ENCODE data around the gene CAV1.

CAV1 gene

DNA sequence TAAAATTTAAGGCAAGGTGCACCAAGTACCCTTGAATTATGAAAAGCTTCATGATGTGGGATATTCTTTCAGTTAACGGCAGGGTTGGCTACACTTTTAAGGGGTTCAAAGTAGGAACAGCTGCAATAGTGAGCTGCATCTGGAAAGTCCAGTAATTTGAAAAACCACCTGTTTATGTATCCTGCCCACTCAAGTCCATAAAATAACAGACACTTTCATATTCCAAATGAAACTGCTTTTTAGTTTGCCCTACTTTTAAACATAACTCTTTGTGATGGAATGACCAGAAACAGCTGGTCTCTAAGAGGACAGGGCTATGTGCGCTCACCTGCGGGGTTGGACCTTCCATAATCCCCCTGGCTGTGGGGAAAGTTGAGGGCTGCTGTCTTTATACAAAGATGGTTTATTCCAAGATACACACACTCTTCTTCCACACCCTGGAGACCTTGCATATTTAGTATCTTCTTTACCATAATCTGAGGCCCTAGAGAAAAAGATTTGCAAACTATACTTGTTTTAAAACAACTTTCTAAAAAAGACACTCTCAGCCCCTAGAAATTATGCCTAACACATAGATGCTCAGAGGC lies 7.4 kb downstream of the CAV1 start:
- DNase-seq, result no peak

DNA sequence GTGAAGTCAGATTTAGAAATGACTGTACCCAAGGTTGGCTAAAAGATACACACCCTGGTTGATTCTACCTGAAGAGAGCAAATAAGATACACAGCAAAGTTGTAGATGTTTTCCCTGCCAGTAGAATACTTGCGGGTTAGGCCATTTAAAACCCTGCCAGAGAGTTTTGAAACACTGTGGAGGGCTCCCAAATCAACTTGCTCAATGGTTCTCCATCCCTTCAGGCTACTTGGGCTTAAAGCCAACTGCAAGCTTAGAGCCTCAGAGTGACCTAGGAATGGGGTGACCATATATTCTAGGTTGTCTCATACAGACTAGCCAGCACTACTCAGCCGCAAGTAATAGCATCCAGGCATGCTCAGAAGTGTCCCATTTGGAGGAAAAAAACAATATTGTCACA lies 10.0 kb downstream of the CAV1 start:
- no peak for DNase-seq

DNA sequence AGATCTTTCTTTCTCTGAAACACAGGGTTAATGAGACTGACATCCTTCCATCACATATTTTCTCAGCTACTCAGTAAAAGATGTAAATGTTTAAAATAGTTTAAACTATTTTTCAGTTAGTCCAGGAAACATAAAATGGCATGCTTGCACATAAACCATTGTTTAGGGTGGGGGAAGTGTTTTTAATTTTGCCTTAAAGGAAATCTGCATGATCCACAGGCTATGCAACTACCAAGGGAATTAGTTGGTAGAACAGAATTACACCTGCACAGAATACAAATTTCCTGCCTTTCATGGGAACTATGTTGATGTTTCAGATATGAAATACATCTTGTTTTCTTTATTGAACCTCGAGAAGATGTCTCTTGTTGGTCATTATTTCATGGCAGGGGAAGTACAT lies 10.6 kb downstream of the CAV1 start:
- no peak for DNase-seq

DNA sequence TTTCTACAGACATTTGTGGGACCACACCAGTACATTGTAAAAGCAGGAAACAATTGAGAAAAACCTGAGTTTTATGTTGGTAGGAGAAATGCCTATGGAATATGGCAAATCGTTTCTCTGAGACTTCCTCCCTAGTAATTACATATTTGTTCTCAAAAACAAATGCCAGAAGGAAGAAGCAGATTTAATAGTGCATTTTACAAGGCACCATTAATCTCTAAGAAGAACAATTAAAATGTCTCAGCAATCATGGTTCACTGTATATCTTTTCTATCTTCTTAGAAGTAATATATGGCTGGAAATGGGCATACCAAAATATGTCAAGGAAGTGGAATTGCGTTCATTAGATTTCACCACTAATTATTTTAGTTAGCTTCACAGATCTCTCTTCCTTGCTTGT lies 13.3 kb downstream of the CAV1 start:
- no peak for DNase-seq

DNA sequence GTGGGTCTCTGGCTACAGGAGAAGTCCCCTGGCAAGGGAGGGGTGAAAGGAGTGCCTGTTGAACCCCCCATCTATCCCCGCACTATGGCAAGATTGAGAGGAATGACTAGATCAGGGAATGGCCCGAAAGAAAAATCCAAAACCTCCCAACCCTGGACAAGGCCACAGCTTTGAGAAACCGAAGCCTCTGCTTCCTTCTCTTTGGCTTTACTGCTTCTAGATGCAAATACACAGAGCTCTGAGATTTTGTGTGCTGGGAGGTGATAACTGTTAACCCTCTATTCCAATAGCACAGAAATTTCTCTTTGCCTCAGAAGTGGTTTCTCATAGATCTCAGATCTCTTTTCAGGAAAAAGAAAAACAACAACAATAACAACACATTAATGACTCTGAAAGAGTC lies 15.0 kb downstream of the CAV1 start:
- DNase-seq, result no peak

DNA sequence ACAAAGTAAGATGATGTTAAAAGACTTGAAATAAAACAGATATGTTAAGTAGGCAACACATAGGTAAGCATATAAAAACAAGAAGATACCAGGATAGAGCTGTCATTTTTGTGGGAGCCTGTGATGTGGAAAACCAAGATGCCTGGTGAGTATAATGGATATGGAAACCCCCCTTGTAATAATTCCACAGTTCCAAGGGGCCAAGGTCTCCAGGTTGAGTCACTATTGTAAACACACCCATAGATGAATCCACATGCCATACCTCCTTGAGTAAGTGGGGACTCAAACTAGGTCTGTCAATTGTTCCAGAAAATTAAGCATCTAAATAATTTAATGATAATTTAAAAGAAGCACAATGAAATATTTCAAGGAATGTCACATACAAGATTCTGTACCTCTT lies 15.9 kb downstream of the CAV1 start:
- DNase-seq, result no peak

DNA sequence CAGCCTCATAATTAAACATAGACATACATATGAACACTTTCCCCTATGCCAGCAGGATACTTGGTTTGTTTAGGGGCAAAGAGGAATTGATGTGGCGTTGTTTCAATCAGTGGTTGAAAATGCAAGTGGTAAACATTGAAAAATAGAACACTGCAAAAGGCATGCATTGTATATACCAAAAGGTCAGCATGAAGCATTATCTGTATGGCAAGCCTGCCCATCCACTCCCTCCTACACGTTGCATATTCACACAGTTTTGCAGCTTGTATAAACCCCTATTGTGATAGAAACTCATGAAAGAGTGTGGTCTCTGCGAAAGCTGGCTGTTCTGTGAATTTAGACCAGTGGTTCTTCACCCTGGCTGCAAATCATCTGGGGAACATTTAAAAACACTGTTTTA lies 17.1 kb downstream of the CAV1 start:
- DNase-seq, result no peak

DNA sequence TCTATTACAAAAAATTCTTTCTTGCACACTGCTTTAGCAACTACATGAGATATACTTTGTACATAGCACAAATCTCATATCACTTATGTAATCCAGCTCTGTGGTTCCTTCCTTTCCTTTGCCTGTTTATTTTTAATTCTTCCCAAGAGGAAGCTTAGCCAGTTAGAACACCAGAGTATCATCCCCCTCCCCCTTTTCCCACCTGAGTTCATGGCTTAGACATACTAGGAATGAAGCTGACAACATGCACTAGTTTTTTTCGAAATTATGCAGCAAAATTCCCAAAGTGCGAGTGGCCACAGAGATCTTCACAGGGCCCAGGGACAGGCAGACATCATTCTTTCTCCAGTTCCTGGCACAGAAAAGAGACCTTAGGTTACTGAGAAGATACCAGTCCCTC lies 17.8 kb downstream of the CAV1 start:
- DNase-seq, result no peak

DNA sequence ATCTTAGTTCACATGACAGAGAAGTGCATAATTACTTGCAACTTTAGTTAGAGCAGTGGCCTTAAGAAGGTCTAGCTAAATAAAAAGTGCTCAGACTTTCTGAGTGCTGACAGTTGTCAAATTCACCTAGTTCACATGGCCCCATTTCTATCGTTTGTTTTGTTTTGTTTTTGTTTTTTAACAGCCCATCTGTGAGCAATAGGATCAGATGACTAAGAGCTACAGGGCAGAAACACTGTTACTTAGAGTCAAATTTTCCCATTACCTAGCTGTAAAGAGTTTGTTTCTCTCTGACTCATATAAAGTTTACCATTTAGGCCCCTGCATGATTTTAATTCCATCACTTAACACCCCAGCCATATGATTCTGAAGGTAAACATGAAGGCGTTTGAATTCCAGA lies 18.8 kb downstream of the CAV1 start:
- no peak for DNase-seq

DNA sequence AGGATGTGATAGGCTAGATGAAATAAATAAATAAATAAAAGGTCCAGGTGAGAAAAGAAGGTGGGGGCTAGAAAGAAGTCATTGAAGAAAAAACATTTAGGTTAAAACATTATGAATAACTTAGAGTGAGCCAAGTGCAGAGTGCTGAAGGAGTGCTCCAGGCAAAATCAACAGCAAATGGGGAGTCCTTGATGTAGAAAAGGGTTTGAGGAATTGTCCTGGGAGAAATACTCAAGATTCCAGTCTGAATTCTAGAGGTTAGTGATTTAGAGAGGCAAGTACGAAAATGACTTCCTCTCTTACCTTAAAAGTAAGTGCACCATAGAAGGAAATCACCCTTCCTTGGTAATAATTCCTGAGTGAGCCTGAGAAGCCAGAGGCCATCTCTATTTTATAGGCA lies 19.7 kb downstream of the CAV1 start:
- DNase-seq, result no peak

DNA sequence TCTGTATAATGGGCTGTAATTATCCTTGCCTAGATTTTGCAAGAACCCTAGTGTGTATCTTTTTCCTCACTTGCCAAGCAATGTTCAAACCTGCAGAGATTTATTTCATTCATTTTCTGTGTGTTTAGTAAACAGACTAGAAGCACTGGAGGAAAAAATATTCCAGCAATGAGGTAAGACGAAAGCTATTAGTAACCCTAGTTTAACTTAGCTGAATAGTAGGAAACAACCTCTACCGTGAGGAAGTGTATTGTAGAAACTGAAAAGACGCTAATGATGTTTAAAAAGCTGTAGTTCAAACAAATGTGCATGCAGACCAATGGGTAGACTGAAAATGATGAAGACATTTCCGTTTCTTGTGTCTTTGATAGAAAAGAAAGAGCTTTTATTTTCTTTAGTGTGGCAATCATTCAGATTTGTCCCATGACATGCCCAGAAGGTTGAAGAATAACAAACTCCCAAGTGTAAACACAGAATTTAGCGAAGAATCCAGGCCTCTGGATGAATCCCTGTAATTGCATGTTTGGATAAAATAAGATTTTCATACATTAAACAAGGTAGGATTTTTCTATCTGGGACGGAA lies 20.7 kb downstream of the CAV1 start:
- no peak for DNase-seq

DNA sequence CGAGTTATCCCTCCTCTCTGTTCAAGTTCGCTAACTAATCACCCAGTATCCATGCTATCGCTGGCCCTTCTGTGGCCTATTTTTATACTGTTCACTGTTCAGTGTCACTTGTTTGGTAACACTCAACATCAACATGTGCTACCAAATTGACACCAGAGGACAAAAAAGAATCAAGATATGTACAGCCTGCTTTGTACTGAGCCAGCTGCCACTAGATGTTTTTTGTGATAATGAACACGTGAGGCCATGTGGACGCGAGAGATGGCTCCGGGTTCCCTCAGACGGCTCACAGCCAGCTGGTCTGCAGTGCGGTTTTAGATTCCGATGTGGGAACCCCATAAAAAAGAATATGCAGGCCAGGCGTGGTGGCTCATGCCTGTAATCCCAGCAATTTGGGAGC lies 21.2 kb downstream of the CAV1 start:
- no peak for DNase-seq

DNA sequence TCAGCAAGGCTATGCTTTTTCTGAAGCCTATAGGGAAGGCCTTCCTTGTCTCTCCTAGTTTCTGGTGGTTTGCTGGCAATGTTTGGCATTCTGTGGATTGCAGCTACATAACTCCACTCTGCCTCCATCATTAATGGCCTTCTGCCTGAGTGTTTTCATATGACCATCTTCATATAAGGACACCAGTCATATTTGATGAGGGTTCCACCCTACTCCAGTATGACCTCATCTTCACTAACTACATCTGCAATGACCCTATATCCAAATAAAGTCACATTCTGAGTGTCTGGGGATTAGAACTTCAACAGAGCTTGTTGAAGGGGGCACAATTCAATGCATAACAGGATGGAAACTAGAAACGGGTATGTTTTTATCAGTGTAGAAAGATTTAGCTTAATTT lies 22.1 kb downstream of the CAV1 start:
- DNase-seq, result no peak

DNA sequence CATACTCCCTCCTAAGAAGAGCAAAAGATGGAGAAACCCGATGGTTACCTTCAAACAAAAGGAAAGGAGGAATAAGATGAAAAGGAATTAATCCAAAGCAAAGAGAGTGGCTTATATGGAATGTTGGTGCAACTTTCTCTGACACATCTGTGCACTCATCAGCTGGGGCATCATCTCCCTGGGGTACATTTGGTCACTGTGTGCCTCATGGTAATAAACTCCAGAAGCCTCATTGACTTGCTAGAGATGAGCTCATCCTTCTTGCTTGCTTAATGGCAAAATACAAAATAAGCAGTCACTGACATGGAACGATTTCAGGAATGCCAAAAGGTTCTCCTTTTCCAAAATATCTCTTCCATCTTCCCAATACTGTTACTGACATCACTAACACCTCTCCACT lies 22.5 kb downstream of the CAV1 start:
- DNase-seq, result no peak

DNA sequence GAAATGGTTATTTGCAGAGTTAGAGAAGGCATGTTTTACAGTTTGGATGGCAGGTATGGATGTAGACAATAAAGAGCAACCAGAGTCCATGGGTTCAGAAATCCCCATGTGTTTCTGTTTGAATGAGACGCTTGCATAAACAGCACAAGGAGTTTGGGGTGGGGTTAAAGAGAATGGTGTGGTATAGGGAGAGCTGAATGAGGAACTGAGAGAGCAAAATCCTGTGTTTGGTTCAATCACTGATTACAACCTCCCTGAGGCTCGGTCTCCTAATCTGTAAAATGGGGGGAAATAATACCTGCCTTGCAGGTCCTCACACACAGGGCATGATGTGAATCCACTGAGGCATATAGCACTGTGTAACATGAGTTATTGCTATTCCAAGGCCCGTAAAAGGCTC lies 23.7 kb downstream of the CAV1 start:
- no peak for DNase-seq

DNA sequence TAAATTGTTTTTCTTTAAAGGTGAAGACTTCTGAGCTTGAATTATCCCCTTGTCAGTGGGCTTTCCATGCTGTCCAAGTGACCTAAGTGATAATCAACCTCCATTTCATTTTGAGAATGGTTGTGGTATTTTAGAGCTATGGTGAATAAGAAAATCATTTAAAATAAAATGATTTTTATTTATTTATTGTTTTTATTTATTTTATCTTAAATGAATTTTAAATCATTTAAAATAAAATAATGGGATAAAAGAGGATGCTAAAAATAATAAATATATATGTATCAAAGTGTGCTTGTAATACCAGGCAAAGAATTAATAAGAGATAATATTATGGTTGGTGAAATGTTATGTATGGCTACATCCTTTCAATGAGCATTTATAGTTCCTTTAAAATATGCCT lies 24.5 kb downstream of the CAV1 start:
- no peak for DNase-seq

DNA sequence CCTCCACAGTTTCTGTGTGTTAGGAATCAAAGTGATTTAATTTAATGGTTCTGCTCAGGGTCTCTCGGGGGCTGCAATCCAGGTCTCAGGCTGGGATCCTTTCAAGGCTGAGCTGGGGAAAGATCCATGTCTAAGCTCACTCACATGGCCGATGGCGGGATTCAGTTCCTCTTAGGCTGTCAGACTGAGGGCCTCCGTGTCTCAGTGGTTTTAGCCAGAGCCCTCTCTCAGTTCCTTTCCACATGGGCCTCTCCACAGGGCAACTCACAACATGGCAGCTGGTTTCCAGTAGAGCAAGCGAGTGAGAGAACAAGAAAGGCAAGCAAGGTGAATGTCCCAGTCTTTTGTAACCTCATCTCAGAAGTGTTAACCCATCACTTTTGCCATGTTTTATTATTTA lies 26.9 kb downstream of the CAV1 start:
- no peak for DNase-seq

DNA sequence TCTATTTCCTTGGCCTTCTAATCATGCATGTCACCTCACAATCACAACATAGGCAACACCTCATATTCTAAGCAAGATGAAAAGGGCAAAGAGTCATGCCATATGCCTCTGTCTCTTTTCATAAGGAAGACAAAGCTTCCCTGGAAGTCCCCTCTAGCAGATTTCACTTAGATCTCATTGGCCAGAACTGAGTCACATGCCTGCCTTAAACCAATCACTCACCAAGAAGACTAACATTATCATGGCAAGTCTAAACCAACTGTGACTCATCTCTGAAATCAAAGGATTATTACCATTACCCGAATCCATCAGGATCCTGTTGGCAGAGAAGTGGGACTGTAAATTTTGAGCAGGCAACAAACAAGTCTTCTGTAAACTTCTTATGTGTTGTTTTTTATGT lies 27.8 kb downstream of the CAV1 start:
- no peak for DNase-seq

DNA sequence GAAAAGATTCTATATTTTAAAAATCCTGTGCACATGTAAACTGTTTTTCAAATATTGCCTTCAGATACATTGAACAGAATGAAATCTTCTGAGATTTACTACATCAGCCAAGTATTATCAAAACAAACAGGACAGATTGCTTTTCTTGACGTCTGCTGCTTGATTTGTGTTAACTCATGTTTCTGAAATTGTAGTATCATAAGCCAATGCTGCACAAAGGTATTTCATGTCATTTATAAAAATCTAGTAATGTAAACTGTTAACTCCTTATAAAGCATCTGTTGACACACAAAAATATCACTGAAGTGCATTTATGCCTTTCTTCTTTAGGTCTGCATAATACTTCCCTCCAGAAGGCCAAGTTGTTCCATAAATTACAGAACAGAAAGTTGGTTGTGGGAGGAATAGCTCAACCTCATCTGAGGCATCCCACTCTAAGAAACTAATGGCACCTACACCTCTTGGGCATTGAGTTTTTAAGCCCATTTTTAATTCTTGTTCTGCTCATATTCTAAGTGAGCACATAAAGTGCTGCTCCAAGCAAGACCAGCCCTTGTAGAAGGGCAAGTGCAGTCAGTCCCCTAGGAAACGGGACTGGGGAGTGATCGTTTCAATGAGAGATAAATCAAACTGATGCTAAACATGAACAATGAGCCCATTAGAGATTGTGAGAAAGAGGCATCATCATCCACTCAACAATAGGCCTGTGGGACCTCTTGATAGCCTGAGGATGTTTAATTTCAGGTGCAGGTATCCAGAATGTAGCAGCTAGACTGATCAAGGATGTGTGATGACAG lies 28.5 kb downstream of the CAV1 start:
- DNase-seq, result no peak

DNA sequence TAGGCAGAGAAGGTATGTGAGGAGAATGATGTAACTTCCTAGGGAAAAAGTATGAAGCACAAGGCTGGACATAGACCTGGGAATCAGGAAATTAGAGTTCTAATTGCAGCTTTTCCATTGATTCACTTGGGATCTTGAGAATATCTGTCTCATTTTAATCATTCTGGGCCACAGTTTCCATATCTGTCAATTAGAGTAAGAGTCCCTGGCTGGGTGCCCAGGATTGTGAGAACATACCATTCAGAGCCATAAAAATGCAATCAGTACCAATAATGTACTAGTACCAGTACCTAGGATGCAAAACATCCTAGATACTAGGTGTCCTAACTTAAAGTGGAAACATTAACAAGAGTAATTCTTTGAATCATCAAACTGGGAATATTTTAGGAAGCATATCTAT lies 29.6 kb downstream of the CAV1 start:
- DNase-seq, result no peak

DNA sequence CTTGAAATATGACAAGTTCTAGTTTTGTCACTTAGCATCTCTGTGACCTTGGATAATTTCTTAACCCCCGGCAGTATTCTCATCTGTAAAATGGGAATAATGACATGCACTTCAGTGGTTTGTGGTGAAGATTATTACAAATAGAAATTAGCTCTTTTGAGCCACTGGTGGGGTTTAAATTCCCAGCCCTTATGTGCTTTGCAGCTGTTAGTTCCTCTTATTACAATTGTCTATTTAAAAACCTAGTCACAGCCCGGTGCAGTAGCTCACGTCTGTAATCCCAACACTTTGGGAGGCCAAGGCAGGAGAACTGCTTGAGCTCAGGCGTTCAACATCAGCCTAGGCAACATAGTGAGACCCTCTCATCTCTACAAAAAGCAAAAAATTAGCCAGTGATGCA lies 30.1 kb downstream of the CAV1 start:
- no peak for DNase-seq

DNA sequence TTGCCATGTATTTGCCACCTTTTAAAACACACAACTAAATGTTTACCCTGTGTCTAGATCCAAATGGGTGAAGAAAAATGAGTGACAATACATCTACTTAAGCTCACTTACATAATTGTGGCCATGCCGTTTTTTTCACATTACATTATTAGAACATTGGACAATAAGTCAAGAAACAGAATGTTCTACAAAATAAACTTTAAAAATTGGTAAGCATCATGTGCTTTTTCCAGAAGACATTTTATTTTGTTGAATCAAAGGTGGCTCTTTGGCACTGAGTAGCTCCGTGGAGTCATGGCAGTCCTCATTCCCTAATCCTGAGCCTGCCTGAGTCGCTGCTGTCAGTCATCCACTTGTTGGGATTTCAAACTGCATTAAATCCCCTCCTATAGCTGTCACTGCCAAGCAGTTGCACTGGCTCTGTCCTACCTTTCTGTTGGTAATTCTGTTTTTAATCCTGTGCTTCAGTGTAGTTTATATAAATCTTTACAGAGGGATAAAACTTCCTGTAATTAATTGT lies 32.3 kb downstream of the CAV1 start:
- no peak for DNase-seq

DNA sequence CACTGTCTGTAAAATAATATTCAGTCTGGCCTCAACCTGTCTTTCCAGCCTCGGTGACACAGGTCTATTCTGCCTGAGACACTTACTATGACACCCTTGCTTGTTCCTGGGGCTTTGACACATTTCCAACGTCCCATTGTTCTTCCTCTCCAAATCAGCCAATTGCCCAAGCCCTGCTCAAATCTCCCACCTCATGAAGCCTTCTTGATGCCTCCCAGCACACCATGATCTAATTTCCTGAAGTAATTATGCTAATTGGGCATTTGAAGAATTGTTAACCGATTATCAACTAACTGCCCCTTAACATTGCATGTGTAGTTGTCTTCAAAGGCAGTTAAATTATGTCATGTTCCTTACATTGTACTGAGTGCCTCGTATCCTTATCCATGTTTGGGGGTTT lies 33.1 kb downstream of the CAV1 start:
- DNase-seq, result no peak

Measured in stimulated activated CD4-positive, alpha-beta T cell treated with anti-CD3 and anti-CD28 coated beads, Interleukin-2, amount 100 ng/mL, for 24 hours (primary cell).